ENCODE results near the gene EYA2.

The EYA2 gene

GRCh38 chr20:46964618-46965455, 70.2 kb downstream of the EYA2 start:
- Histone ChIP-seq H3K36me3 (replicated peaks in 1 of 2; ENCODE audit: control insufficient read depth in 2 of 2, insufficient read depth in 2 of 2, low read length in 2 of 2) (no peaks in the 10 kb centered on the region), H3K79me1 (ENCODE audit: low read depth, low read length) (no peaks in the 10 kb centered on the region), H3K4me1 (ENCODE audit: control insufficient read depth in 2 of 2, insufficient read depth in 1 of 2, low read depth in 1 of 2, low read length in 2 of 2) (no peaks in the 10 kb centered on the region), H3K27ac (replicated peaks; ENCODE audit: low read length) (no peak overlapping the region), H2AFZ (ENCODE audit: low read length) (no peak overlapping the region), H3K23ac (ENCODE audit: low read depth, low read length, poor library complexity) (no peak overlapping the region), H3K9me3 (replicated peaks in 1 of 2; ENCODE audit: control insufficient read depth in 2 of 2, insufficient read depth in 1 of 2, low read depth in 1 of 2, low read length in 2 of 2) (no peaks in the 10 kb centered on the region), H3K14ac (ENCODE audit: low read length) (no peak overlapping the region), H2AK5ac (ENCODE audit: low read depth, low read length) (peak overlapping the region; percentile 43), H4K8ac (ENCODE audit: low read depth, low read length) (no peak overlapping the region), H3K27me3 (ENCODE audit: control insufficient read depth in 3 of 3, insufficient read depth in 3 of 3, low read depth in 1 of 3, low read length in 3 of 3) (no peaks in the 10 kb centered on the region), H3K18ac (ENCODE audit: low read length) (peak overlapping the region; percentile 7), H2BK12ac (ENCODE audit: low read length) (no peak overlapping the region), H2BK5ac (ENCODE audit: low read length) (no peak overlapping the region), H3K9ac (ENCODE audit: low read depth, low read length, poor library complexity) (no peak overlapping the region), H3K4me3 (ENCODE audit: low read length in 2 of 2) (no peak overlapping the region), H2BK120ac (ENCODE audit: low read depth, low read length) (no peak overlapping the region), H2BK15ac (ENCODE audit: low read length) (no peak overlapping the region), H3K4ac (ENCODE audit: low read length) (no peak overlapping the region), H4K91ac (ENCODE audit: low read depth, low read length, poor library complexity) (no peak overlapping the region), H3K4me2 (ENCODE audit: insufficient read depth, low read length, poor library complexity, severe bottlenecking) (no peak overlapping the region)
- no peak for DNase-seq (ENCODE audit: low spot score)
- WGBS, 2 donors (ENCODE audit: extremely low coverage in 2 of 2, insufficient read length in 2 of 2, insufficient replicate concordance in 1 of 2): no CpG with 5 or more reads among the region's 17 CpGs

- H2BK12ac ChIP-seq (ENCODE audit: low read length): no peak overlapping the region
- DNase-seq (ENCODE audit: low spot score): no peak
- H4K8ac ChIP-seq (ENCODE audit: low read depth, low read length): no peak overlapping the region
- H2BK120ac ChIP-seq (ENCODE audit: low read depth, low read length): no peak overlapping the region
- no peak overlapping the region for H3K4ac ChIP-seq (ENCODE audit: low read length)
- H3K36me3 ChIP-seq (replicated peaks in 1 of 2; ENCODE audit: control insufficient read depth in 2 of 2, insufficient read depth in 2 of 2, low read length in 2 of 2): no peaks in the 10 kb centered on the region
- peak overlapping the region; percentile 7 for H3K18ac ChIP-seq (ENCODE audit: low read length)
- WGBS, 2 donors (ENCODE audit: extremely low coverage in 2 of 2, insufficient read length in 2 of 2, insufficient replicate concordance in 1 of 2): no CpG with 5 or more reads among the region's 14 CpGs
- no peak overlapping the region for H4K91ac ChIP-seq (ENCODE audit: low read depth, low read length, poor library complexity)
- peak overlapping the region; percentile 43 for H2AK5ac ChIP-seq (ENCODE audit: low read depth, low read length)
- H2BK15ac ChIP-seq (ENCODE audit: low read length): no peak overlapping the region
- H3K79me1 ChIP-seq (ENCODE audit: low read depth, low read length): no peaks in the 10 kb centered on the region
- no peaks in the 10 kb centered on the region for H3K9me3 ChIP-seq (replicated peaks in 1 of 2; ENCODE audit: control insufficient read depth in 2 of 2, insufficient read depth in 1 of 2, low read depth in 1 of 2, low read length in 2 of 2)
- no peaks in the 10 kb centered on the region for H3K4me1 ChIP-seq (ENCODE audit: control insufficient read depth in 2 of 2, insufficient read depth in 1 of 2, low read depth in 1 of 2, low read length in 2 of 2)
- H3K4me3 ChIP-seq (ENCODE audit: low read length in 2 of 2): no peak overlapping the region
- H2BK5ac ChIP-seq (ENCODE audit: low read length): no peak overlapping the region
- H3K23ac ChIP-seq (ENCODE audit: low read depth, low read length, poor library complexity): no peak overlapping the region
- H3K27me3 ChIP-seq (ENCODE audit: control insufficient read depth in 3 of 3, insufficient read depth in 3 of 3, low read depth in 1 of 3, low read length in 3 of 3): no peaks in the 10 kb centered on the region
- no peak overlapping the region for H2AFZ ChIP-seq (ENCODE audit: low read length)
- no peak overlapping the region for H3K27ac ChIP-seq (replicated peaks; ENCODE audit: low read length)
- no peak overlapping the region for H3K14ac ChIP-seq (ENCODE audit: low read length)
- H3K9ac ChIP-seq (ENCODE audit: low read depth, low read length, poor library complexity): no peak overlapping the region
- no peak overlapping the region for H3K4me2 ChIP-seq (ENCODE audit: insufficient read depth, low read length, poor library complexity, severe bottlenecking)
Observed at GRCh38 chr20:46965477-46965876, 70.8 kb downstream of the EYA2 start.

- no peaks in the 10 kb centered on the region for H3K4me1 ChIP-seq (ENCODE audit: control insufficient read depth in 2 of 2, insufficient read depth in 1 of 2, low read depth in 1 of 2, low read length in 2 of 2)
- H4K8ac ChIP-seq (ENCODE audit: low read depth, low read length): no peak overlapping the region
- H3K23ac ChIP-seq (ENCODE audit: low read depth, low read length, poor library complexity): no peak overlapping the region
- H3K4me2 ChIP-seq (ENCODE audit: insufficient read depth, low read length, poor library complexity, severe bottlenecking): no peak overlapping the region
- no peak overlapping the region for H3K27ac ChIP-seq (replicated peaks; ENCODE audit: low read length)
- no peaks in the 10 kb centered on the region for H3K79me1 ChIP-seq (ENCODE audit: low read depth, low read length)
- H2BK120ac ChIP-seq (ENCODE audit: low read depth, low read length): no peak overlapping the region
- H2AFZ ChIP-seq (ENCODE audit: low read length): no peak overlapping the region
- H3K4me3 ChIP-seq (ENCODE audit: low read length in 2 of 2): no peak overlapping the region
- H3K14ac ChIP-seq (ENCODE audit: low read length): no peak overlapping the region
- no peaks in the 10 kb centered on the region for H3K9me3 ChIP-seq (replicated peaks in 1 of 2; ENCODE audit: control insufficient read depth in 2 of 2, insufficient read depth in 1 of 2, low read depth in 1 of 2, low read length in 2 of 2)
- no CpG with 5 or more reads among the region's 2 CpGs for WGBS, 2 donors (ENCODE audit: extremely low coverage in 2 of 2, insufficient read length in 2 of 2, insufficient replicate concordance in 1 of 2)
- H3K18ac ChIP-seq (ENCODE audit: low read length): no peak overlapping the region
- no peak overlapping the region for H4K91ac ChIP-seq (ENCODE audit: low read depth, low read length, poor library complexity)
- no peak overlapping the region for H2BK12ac ChIP-seq (ENCODE audit: low read length)
- H2BK5ac ChIP-seq (ENCODE audit: low read length): no peak overlapping the region
- no peak overlapping the region for H2BK15ac ChIP-seq (ENCODE audit: low read length)
- no peak overlapping the region for H2AK5ac ChIP-seq (ENCODE audit: low read depth, low read length)
- H3K36me3 ChIP-seq (replicated peaks in 1 of 2; ENCODE audit: control insufficient read depth in 2 of 2, insufficient read depth in 2 of 2, low read length in 2 of 2): no peaks in the 10 kb centered on the region
- no peak for DNase-seq (ENCODE audit: low spot score)
- no peak overlapping the region for H3K4ac ChIP-seq (ENCODE audit: low read length)
- H3K27me3 ChIP-seq (ENCODE audit: control insufficient read depth in 3 of 3, insufficient read depth in 3 of 3, low read depth in 1 of 3, low read length in 3 of 3): no peaks in the 10 kb centered on the region
- no peak overlapping the region for H3K9ac ChIP-seq (ENCODE audit: low read depth, low read length, poor library complexity)
Observed at GRCh38 chr20:46967646-46968045, 73.0 kb downstream of the EYA2 start.

- no peak overlapping the region for H3K23ac ChIP-seq (ENCODE audit: low read depth, low read length, poor library complexity)
- DNase-seq (ENCODE audit: low spot score): peak; percentile 66
- H3K27ac ChIP-seq (replicated peaks; ENCODE audit: low read length): no peak overlapping the region
- no peak overlapping the region for H2BK15ac ChIP-seq (ENCODE audit: low read length)
- H3K4ac ChIP-seq (ENCODE audit: low read length): no peak overlapping the region
- no peaks in the 10 kb centered on the region for H3K36me3 ChIP-seq (replicated peaks in 1 of 2; ENCODE audit: control insufficient read depth in 2 of 2, insufficient read depth in 2 of 2, low read length in 2 of 2)
- no peak overlapping the region for H3K4me3 ChIP-seq (ENCODE audit: low read length in 2 of 2)
- no peak overlapping the region for H3K18ac ChIP-seq (ENCODE audit: low read length)
- H3K27me3 ChIP-seq (ENCODE audit: control insufficient read depth in 3 of 3, insufficient read depth in 3 of 3, low read depth in 1 of 3, low read length in 3 of 3): no peaks in the 10 kb centered on the region
- H3K4me2 ChIP-seq (ENCODE audit: insufficient read depth, low read length, poor library complexity, severe bottlenecking): no peak overlapping the region
- no peak overlapping the region for H2BK120ac ChIP-seq (ENCODE audit: low read depth, low read length)
- no peaks in the 10 kb centered on the region for H3K9me3 ChIP-seq (replicated peaks in 1 of 2; ENCODE audit: control insufficient read depth in 2 of 2, insufficient read depth in 1 of 2, low read depth in 1 of 2, low read length in 2 of 2)
- no peak overlapping the region for H2BK5ac ChIP-seq (ENCODE audit: low read length)
- H2AK5ac ChIP-seq (ENCODE audit: low read depth, low read length): no peak overlapping the region
- peak overlapping the region; percentile 71 for H2AFZ ChIP-seq (ENCODE audit: low read length)
- H3K4me1 ChIP-seq (ENCODE audit: control insufficient read depth in 2 of 2, insufficient read depth in 1 of 2, low read depth in 1 of 2, low read length in 2 of 2): no peaks in the 10 kb centered on the region
- no peak overlapping the region for H4K91ac ChIP-seq (ENCODE audit: low read depth, low read length, poor library complexity)
- no peaks in the 10 kb centered on the region for H3K79me1 ChIP-seq (ENCODE audit: low read depth, low read length)
- WGBS, 2 donors (ENCODE audit: extremely low coverage in 2 of 2, insufficient read length in 2 of 2, insufficient replicate concordance in 1 of 2): no CpG with 5 or more reads among the region's 4 CpGs
- H3K9ac ChIP-seq (ENCODE audit: low read depth, low read length, poor library complexity): no peak overlapping the region
- H4K8ac ChIP-seq (ENCODE audit: low read depth, low read length): no peak overlapping the region
- no peak overlapping the region for H2BK12ac ChIP-seq (ENCODE audit: low read length)
- H3K14ac ChIP-seq (ENCODE audit: low read length): no peak overlapping the region
Observed at GRCh38 chr20:46970937-46971630, 76.4 kb downstream of the EYA2 start.

Data from neuronal stem cell (in vitro differentiated cells).